Spleen (tissue), 7 donors: ENCODE measurements around the gene NONO.
"Not testable (repeated sequence)": the region's sequence is repeated elsewhere in the genome, so short reads cannot be mapped to it uniquely, and the experiment has no call there.

ENCODE experiments used
- CTCF ChIP-seq, 11 experiments: fragments of 200-600 bp in 7 of 11; fragments of 450-650 bp in 4 of 11; sonication (generic) in 4 of 11; IDR thresholded peaks in 8 of 11; conservative IDR thresholded peaks in 3 of 11; 1 replicate in 7 of 11; 2 replicates in 4 of 11; pipeline versions ENCODE4 v1.4.0 to v1.8.0; 2016 to 2021; ENCODE audit warnings: antibody characterized with exemption in 11 of 11, inconsistent platforms in 4 of 11, mild to moderate bottlenecking in 1 of 11
- POLR2A ChIP-seq, 3 donors: fragments of 450-650 bp; IDR thresholded peaks; one replicate each; pipeline ENCODE4 v1.5.1; 2017; ENCODE audit warnings: antibody characterized with exemption in 3 of 3, mild to moderate bottlenecking in 1 of 3
- donor health status: DM: no; HTN: no; CAD: no; lungs with moderate emphysema.
- donor health status: DM: no; HTN: no; CAD: no.
- donor health status: DM: no; HTN: no; CAD: no.

GRCh38 chrX:71268624-71269023 is 14.8 kb upstream of the NONO start:
- not testable (repeated sequence) for TF ChIP-seq CTCF (IDR thresholded peaks at IDR 0.05 in 8 of 11, conservative IDR thresholded peaks at IDR 0.05 in 3 of 11); POLR2A (IDR thresholded peaks at IDR 0.05)
